H9 (cell line): ENCODE measurements around the gene ARHGAP15. TPM values are rescaled to one million over a fixed set of nuclear protein-coding genes. Genes with fewer than 3 reads are reported as not detected.

Experiments used
- DNase-seq: peaks from one replicate; pipeline ENCODE4 v3.0.0-alpha.2; 2017
- H2AFZ ChIP-seq: one replicate; pipeline ENCODE4 v1.6.1; 2013; ENCODE audit warnings: mild to moderate bottlenecking, low read length, control low read depth, moderate library complexity
- H2AK5ac ChIP-seq: 2 replicates; pipeline ENCODE4 v1.6.1; 2013; ENCODE audit warnings: low read length, control low read depth, mixed read lengths; ENCODE audit not compliant: insufficient read length
- H2BK120ac ChIP-seq: one replicate; pipeline ENCODE4 v1.6.1; 2013; ENCODE audit warnings: low read depth, mild to moderate bottlenecking, low read length, control low read depth, inconsistent platforms; ENCODE audit not compliant: poor library complexity, severe bottlenecking
- H2BK12ac ChIP-seq: 2 replicates; pipeline ENCODE4 v1.6.1; 2013; ENCODE audit warnings: low read length, control low read depth, mixed read lengths, low read depth; ENCODE audit not compliant: insufficient read length
- H2BK15ac ChIP-seq: 2 replicates; pipeline ENCODE4 v1.6.1; 2013; ENCODE audit warnings: low read depth, low read length, control low read depth
- H2BK20ac ChIP-seq: one replicate; pipeline ENCODE4 v1.6.1; 2013; ENCODE audit warnings: low read depth, mild to moderate bottlenecking, low read length, control low read depth, inconsistent platforms; ENCODE audit not compliant: poor library complexity, severe bottlenecking
- H2BK5ac ChIP-seq: 2 replicates; pipeline ENCODE4 v1.6.1; 2013; ENCODE audit warnings: low read length, control low read depth, mixed read lengths; ENCODE audit not compliant: insufficient read length
- H3K14ac ChIP-seq: 2 replicates; pipeline ENCODE4 v1.6.1; 2013; ENCODE audit warnings: low read length, control low read depth; ENCODE audit not compliant: insufficient read depth
- H3K18ac ChIP-seq: 2 replicates; pipeline ENCODE4 v1.6.1; 2013; ENCODE audit warnings: low read depth, mild to moderate bottlenecking, mixed read lengths, low read length, control low read depth; ENCODE audit not compliant: insufficient read length
- H3K23ac ChIP-seq: 2 replicates; pipeline ENCODE4 v1.6.1; 2013; ENCODE audit warnings: low read length, control low read depth, mixed read lengths, low read depth; ENCODE audit not compliant: insufficient read length
- H3K23me2 ChIP-seq: 2 replicates; pipeline ENCODE4 v1.6.1; 2013; ENCODE audit warnings: low read depth, mild to moderate bottlenecking, mixed read lengths, low read length, control low read depth; ENCODE audit not compliant: insufficient read length, poor library complexity, severe bottlenecking
- H3K27ac ChIP-seq: 2 replicates; pipeline ENCODE4 v1.5.1; 2013; ENCODE audit warnings: low read length, control low read depth, mixed read lengths, low read depth; ENCODE audit not compliant: insufficient read length
- H3K27me3 ChIP-seq: 2 replicates; pipeline ENCODE4 v1.6.1; 2013; ENCODE audit warnings: low read length, control low read depth, inconsistent platforms; ENCODE audit not compliant: insufficient read depth
- H3K4ac ChIP-seq: 2 replicates; pipeline ENCODE4 v1.6.1; 2013; ENCODE audit warnings: low read depth, mild to moderate bottlenecking, control low read depth, inconsistent platforms, low read length, moderate library complexity
- H3K4me1 ChIP-seq: 2 replicates; pipeline ENCODE4 v1.6.1; 2013; ENCODE audit warnings: low read length, control low read depth, inconsistent platforms; ENCODE audit not compliant: insufficient read depth
- H3K4me2 ChIP-seq: 2 replicates; pipeline ENCODE4 v1.6.1; 2013; ENCODE audit warnings: low read length, control low read depth, mixed read lengths; ENCODE audit not compliant: insufficient read length, insufficient read depth
- H3K56ac ChIP-seq: 2 replicates; pipeline ENCODE4 v1.6.1; 2013; ENCODE audit warnings: low read depth, mild to moderate bottlenecking, mixed read lengths, low read length, control low read depth; ENCODE audit not compliant: insufficient read length
- H3K79me1 ChIP-seq: 2 replicates; pipeline ENCODE4 v1.6.1; 2013; ENCODE audit warnings: low read depth, mild to moderate bottlenecking, moderate library complexity, low read length, control low read depth, inconsistent platforms; ENCODE audit not compliant: insufficient read depth, poor library complexity, severe bottlenecking
- H3K79me2 ChIP-seq: 2 replicates; pipeline ENCODE4 v1.6.1; 2013; ENCODE audit warnings: low read length, control low read depth, inconsistent platforms; ENCODE audit not compliant: insufficient read depth
- H3K9ac ChIP-seq: 2 replicates; pipeline ENCODE4 v1.6.1; 2013; ENCODE audit warnings: low read length, control low read depth, mixed read lengths; ENCODE audit not compliant: insufficient read length; ENCODE audit errors: extremely low read depth
- H3K9me3 ChIP-seq: one replicate; pipeline ENCODE4 v1.6.1; 2013; ENCODE audit warnings: low read depth, low read length, inconsistent platforms; ENCODE audit not compliant: control insufficient read depth
- H3T11ph ChIP-seq: one replicate; pipeline ENCODE4 v1.6.1; 2013; ENCODE audit warnings: mild to moderate bottlenecking, low read length, control low read depth, inconsistent platforms
- H4K20me1 ChIP-seq: one replicate; pipeline ENCODE4 v1.6.1; 2013; ENCODE audit not compliant: control insufficient read depth, insufficient read length, insufficient read depth
- H4K5ac ChIP-seq: 2 replicates; pipeline ENCODE4 v1.6.1; 2013; ENCODE audit warnings: low read depth, mild to moderate bottlenecking, mixed read lengths, low read length, control low read depth; ENCODE audit not compliant: insufficient read length
- H4K8ac ChIP-seq: replicated peaks from 2 replicates; pipeline ENCODE4 v1.6.1; 2013; ENCODE audit warnings: low read length, control low read depth, mixed read lengths, low read depth; ENCODE audit not compliant: insufficient read length
- H4K91ac ChIP-seq: 2 replicates; pipeline ENCODE4 v1.6.1; 2013; ENCODE audit warnings: low read depth, mild to moderate bottlenecking, moderate library complexity, mixed read lengths, low read length, control low read depth; ENCODE audit not compliant: insufficient read length
- H3K27ac Mint-ChIP-seq, 3 experiments: 2 replicates in 2 of 3; 3 replicates in 1 of 3; pipeline ENCODE4 v1.8.0; 2020 to 2021; ENCODE audit warnings: mixed read lengths in 3 of 3, mild to moderate bottlenecking in 1 of 3, moderate library complexity in 1 of 3
- H3K27me3 Mint-ChIP-seq: 2 replicates; pipeline ENCODE4 v1.8.0; 2021; ENCODE audit warnings: low read depth, mild to moderate bottlenecking, moderate library complexity, mixed read lengths
- H3K36me3 Mint-ChIP-seq, 3 experiments: 2 replicates in 2 of 3; 3 replicates in 1 of 3; pipeline ENCODE4 v1.8.0; 2020 to 2021; ENCODE audit warnings: low read depth in 3 of 3, mixed read lengths in 3 of 3; ENCODE audit not compliant: insufficient read depth in 1 of 3
- H3K4me1 Mint-ChIP-seq, 2 experiments: 2 replicates each; pipeline ENCODE4 v1.8.0; 2020; ENCODE audit warnings: mixed read lengths in 2 of 2
- H3K4me3 Mint-ChIP-seq, 2 experiments: 2 replicates in 1 of 2; 3 replicates in 1 of 2; pipeline ENCODE4 v1.8.0; 2020 to 2021; ENCODE audit warnings: mild to moderate bottlenecking in 2 of 2, mixed read lengths in 2 of 2, moderate library complexity in 1 of 2
- H3K9me3 Mint-ChIP-seq, 2 experiments: 2 replicates in 1 of 2; 3 replicates in 1 of 2; pipeline ENCODE4 v1.8.0; 2020; ENCODE audit warnings: mild to moderate bottlenecking in 2 of 2, mixed read lengths in 2 of 2, moderate library complexity in 1 of 2
- WGBS: extraction: QIAGEN DNeasy Blood & Tissue Kit; methylation state at CpG from one replicate; pipeline ENCODE4 v1.1.7; 2013; ENCODE audit warnings: missing lambda C conversion rate, low lambda C conversion rate, mixed read lengths; ENCODE audit not compliant: insufficient read length; ENCODE audit errors: extremely low coverage; 5-methylcytosine and 5-hydroxymethylcytosine counted together
- total RNA-seq: library from RNA; stranded (reverse); gene quantifications from 2 replicates; pipeline ENCODE4 v1.2.1, GENCODE V29; 2021
- TF ChIP-seq, protein P1 (sequence below): fragments of 200-600 bp; sonication (generic); conservative IDR thresholded peaks from 3 replicates; pipeline ENCODE4 v1.8.0; 2021; ENCODE audit warnings: antibody characterized with exemption, mild to moderate bottlenecking

ARHGAP15 gene
- total RNA-seq, 1 experiment from 2014 or later: not detected

DNA sequence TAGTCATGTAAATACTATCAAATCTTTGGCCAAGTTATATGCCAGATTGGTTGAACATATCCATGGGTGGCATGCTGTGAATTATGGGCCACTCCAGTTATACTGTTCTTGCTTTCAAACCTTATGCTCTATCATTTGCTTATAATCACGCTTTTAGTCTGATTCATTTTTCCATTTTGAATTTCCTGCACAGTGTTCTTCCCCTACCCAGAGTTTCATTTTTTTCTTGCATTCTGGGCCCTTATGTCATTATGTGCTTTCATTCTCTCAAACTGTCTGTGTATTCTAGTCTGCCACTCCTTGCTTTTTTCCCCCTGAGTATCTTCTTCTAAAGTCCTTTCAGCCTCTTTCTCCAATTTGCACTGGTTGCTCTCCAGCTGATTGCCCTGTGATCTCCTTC, 364.1 kb downstream of the ARHGAP15 start:
- Histone ChIP-seq H2AFZ (no peak overlapping the region), H2BK15ac (no peak overlapping the region), H3K23me2 (no peaks in the 10 kb centered on the region), H2BK120ac (no peak overlapping the region), H3K18ac (no peak overlapping the region), H3K27me3 (no peaks in the 10 kb centered on the region), H3K4me2 (no peak overlapping the region), H3K14ac (no peak overlapping the region), H2BK12ac (no peak overlapping the region), H3K79me2 (no peaks in the 10 kb centered on the region), H3K9me3 (no peaks in the 10 kb centered on the region), H4K91ac (no peak overlapping the region), H3T11ph (no peak overlapping the region), H3K4ac (no peak overlapping the region), H3K79me1 (no peaks in the 10 kb centered on the region), H4K5ac (no peak overlapping the region), H4K8ac (no peak overlapping the region), H4K20me1 (no peaks in the 10 kb centered on the region), H3K27ac (no peak overlapping the region), H3K56ac (no peak overlapping the region), H2AK5ac (no peak overlapping the region), H2BK5ac (no peak overlapping the region), H3K9ac (no peak overlapping the region), H3K4me1 (no peaks in the 10 kb centered on the region), H2BK20ac (no peak overlapping the region), H3K23ac (no peak overlapping the region)
- Mint-ChIP-seq H3K36me3 (peaks cover 2 to 8% (median 3%) of the 10 kb centered on the region in 3 experiments; a peak in 4 of 7 replicates), H3K9me3 (peaks cover 3 to 4% of the 10 kb centered on the region in 2 experiments; a peak in 4 of 5 replicates), H3K4me1 (peaks cover 0 to 4% of the 10 kb centered on the region in 2 experiments; a peak in 2 of 4 replicates), H3K4me3 (no peak overlapping the region), H3K27me3 (no peaks in the 10 kb centered on the region), H3K27ac (no peak overlapping the region)
- TF ChIP-seq, protein P1, sequence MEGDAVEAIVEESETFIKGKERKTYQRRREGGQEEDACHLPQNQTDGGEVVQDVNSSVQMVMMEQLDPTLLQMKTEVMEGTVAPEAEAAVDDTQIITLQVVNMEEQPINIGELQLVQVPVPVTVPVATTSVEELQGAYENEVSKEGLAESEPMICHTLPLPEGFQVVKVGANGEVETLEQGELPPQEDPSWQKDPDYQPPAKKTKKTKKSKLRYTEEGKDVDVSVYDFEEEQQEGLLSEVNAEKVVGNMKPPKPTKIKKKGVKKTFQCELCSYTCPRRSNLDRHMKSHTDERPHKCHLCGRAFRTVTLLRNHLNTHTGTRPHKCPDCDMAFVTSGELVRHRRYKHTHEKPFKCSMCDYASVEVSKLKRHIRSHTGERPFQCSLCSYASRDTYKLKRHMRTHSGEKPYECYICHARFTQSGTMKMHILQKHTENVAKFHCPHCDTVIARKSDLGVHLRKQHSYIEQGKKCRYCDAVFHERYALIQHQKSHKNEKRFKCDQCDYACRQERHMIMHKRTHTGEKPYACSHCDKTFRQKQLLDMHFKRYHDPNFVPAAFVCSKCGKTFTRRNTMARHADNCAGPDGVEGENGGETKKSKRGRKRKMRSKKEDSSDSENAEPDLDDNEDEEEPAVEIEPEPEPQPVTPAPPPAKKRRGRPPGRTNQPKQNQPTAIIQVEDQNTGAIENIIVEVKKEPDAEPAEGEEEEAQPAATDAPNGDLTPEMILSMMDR: no peak
- DNase-seq: no peak
- WGBS: no CpG with 5 or more reads among the region's 1 CpG
